Progenitor cell of endocrine pancreas (in vitro differentiated cells): ENCODE results near the gene MCMBP. TPM values are rescaled to one million over a fixed set of nuclear protein-coding genes. Genes with fewer than 3 reads are reported as not detected.

Experiments
- DNase-seq: peaks from one replicate; pipeline ENCODE4 v3.0.0; 2021; ENCODE audit warnings: low spot score; ENCODE audit not compliant: unreplicated experiment
- H3K27ac Mint-ChIP-seq: 2 replicates; pipeline ENCODE4 v1.8.0; 2021; ENCODE audit warnings: mild to moderate bottlenecking, moderate library complexity, mixed read lengths
- H3K27me3 Mint-ChIP-seq: 2 replicates; pipeline ENCODE4 v1.8.0; 2021; ENCODE audit warnings: mixed read lengths
- H3K36me3 Mint-ChIP-seq: 2 replicates; pipeline ENCODE4 v1.8.0; 2022; ENCODE audit warnings: mixed read lengths; ENCODE audit not compliant: insufficient read depth
- H3K4me1 Mint-ChIP-seq: 2 replicates; pipeline ENCODE4 v1.8.0; 2021; ENCODE audit warnings: low read depth, mixed read lengths
- H3K4me3 Mint-ChIP-seq: 2 replicates; pipeline ENCODE4 v1.8.0; 2021; ENCODE audit warnings: low read depth, mild to moderate bottlenecking, moderate library complexity, mixed read lengths
- H3K9me3 Mint-ChIP-seq: 2 replicates; pipeline ENCODE4 v1.8.0; 2021; ENCODE audit warnings: low read depth, mixed read lengths
- long read RNA-seq: library from polyadenylated mRNA; unstranded; transcript quantifications from one replicate; pipeline ENCODE4 v2.0.0, GENCODE V29; 2020
- total RNA-seq: library from RNA; stranded (reverse); gene quantifications from 2 replicates; pipeline ENCODE4 v1.2.1, GENCODE V29; 2021
- TF ChIP-seq, protein P1 (sequence below): fragments of 200-600 bp; sonication (generic); IDR thresholded peaks from one replicate; pipeline ENCODE4 v1.5.0; 2021; ENCODE audit warnings: antibody characterized with exemption, mild to moderate bottlenecking; ENCODE audit not compliant: unreplicated experiment

The MCMBP gene, protein sequence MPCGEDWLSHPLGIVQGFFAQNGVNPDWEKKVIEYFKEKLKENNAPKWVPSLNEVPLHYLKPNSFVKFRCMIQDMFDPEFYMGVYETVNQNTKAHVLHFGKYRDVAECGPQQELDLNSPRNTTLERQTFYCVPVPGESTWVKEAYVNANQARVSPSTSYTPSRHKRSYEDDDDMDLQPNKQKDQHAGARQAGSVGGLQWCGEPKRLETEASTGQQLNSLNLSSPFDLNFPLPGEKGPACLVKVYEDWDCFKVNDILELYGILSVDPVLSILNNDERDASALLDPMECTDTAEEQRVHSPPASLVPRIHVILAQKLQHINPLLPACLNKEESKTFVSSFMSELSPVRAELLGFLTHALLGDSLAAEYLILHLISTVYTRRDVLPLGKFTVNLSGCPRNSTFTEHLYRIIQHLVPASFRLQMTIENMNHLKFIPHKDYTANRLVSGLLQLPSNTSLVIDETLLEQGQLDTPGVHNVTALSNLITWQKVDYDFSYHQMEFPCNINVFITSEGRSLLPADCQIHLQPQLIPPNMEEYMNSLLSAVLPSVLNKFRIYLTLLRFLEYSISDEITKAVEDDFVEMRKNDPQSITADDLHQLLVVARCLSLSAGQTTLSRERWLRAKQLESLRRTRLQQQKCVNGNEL
- total RNA-seq: 44.9 and 47.0 TPM in 2 replicates
- long read RNA-seq, full-length matches to known transcripts: 3 of 35 reads
- long read RNA-seq, partial matches to known transcripts: 28 of 35 reads
- long read RNA-seq, other reads (novel, unspliced or antisense): 4 of 35 reads

DNA sequence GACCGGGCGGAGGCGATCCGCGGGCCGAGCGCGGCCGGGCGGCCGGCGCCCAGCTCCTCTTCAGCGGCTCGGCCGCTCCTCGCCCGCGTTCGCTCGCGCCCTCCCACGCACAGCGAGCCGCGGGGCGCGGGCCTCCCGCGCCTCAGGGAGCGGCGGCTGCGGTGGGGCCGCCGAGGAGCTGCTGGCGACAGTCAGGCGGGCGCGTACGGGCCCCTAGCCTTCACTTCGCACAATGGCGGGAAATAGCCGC lies at the start of gene MCMBP:
Gene MCMBP, minus strand, starts transcription at position 234 of the 250 bp plus-strand sequence. CDS start 259 bp downstream, outside the sequence.
- no peaks in the 10 kb centered on the region for H3K9me3 Mint-ChIP-seq
- peak; percentile 20 for DNase-seq
- H3K27ac Mint-ChIP-seq: peak within 1 kb of the TSS; percentile 92
- no peaks in the 10 kb centered on the region for H3K27me3 Mint-ChIP-seq
- H3K36me3 Mint-ChIP-seq: no peaks in the 10 kb centered on the region
- H3K4me1 Mint-ChIP-seq: peaks cover 19% of the 10 kb centered on the region
- TF ChIP-seq, protein P1, sequence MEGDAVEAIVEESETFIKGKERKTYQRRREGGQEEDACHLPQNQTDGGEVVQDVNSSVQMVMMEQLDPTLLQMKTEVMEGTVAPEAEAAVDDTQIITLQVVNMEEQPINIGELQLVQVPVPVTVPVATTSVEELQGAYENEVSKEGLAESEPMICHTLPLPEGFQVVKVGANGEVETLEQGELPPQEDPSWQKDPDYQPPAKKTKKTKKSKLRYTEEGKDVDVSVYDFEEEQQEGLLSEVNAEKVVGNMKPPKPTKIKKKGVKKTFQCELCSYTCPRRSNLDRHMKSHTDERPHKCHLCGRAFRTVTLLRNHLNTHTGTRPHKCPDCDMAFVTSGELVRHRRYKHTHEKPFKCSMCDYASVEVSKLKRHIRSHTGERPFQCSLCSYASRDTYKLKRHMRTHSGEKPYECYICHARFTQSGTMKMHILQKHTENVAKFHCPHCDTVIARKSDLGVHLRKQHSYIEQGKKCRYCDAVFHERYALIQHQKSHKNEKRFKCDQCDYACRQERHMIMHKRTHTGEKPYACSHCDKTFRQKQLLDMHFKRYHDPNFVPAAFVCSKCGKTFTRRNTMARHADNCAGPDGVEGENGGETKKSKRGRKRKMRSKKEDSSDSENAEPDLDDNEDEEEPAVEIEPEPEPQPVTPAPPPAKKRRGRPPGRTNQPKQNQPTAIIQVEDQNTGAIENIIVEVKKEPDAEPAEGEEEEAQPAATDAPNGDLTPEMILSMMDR: no peak
- H3K4me3 Mint-ChIP-seq: peak within 1 kb of the TSS; percentile 92

DNA sequence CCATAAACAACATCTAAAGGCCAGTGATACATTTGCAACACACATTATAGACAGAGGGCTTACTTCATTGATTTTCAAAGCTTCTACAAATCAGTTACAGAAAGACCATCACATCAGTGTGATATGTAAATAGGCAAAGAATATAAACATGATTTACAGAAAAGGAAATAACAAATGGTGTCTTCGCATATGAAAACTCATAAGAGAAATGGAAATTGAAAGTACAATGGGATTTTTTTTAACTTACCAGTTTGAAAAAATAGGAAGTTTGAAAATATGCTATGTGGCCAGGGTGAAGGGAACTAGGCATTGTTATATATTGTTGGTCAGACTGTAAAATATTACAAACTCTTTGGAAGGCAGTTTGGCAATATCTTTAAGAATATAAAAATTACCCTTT lies 47.2 kb upstream of the MCMBP start:
- TF ChIP-seq, protein P1: no peak
- Mint-ChIP-seq H3K4me1 (no peaks in the 10 kb centered on the region), H3K36me3 (peaks cover 22% of the 10 kb centered on the region), H3K4me3 (no peak overlapping the region), H3K9me3 (no peaks in the 10 kb centered on the region), H3K27me3 (no peaks in the 10 kb centered on the region), H3K27ac (no peak overlapping the region)
- DNase-seq: no peak

DNA sequence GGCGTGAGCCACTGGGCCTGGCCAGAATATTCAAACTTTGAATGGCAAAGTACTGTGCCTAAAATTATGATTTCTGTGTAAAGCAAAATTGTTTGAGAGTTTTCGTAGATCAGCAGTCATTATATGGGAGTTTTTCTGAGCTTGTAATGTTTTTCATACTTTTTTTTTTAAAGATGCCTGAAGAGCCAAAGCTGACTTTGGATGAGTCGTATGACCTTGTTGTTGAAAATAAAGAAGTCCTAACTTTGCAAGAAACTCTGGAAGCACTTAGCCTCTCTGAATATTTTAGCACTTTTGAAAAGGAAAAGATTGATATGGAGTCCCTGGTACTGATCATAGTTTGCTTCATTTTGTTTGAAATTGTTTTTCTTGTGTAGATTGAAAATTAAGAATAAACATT lies 46.6 kb upstream of the MCMBP start:
- TF ChIP-seq, protein P1: no peak
- Mint-ChIP-seq H3K9me3 (no peaks in the 10 kb centered on the region), H3K27me3 (no peaks in the 10 kb centered on the region), H3K36me3 (peaks cover 23% of the 10 kb centered on the region), H3K4me1 (no peaks in the 10 kb centered on the region), H3K4me3 (no peak overlapping the region), H3K27ac (no peak overlapping the region)
- DNase-seq: no peak

DNA sequence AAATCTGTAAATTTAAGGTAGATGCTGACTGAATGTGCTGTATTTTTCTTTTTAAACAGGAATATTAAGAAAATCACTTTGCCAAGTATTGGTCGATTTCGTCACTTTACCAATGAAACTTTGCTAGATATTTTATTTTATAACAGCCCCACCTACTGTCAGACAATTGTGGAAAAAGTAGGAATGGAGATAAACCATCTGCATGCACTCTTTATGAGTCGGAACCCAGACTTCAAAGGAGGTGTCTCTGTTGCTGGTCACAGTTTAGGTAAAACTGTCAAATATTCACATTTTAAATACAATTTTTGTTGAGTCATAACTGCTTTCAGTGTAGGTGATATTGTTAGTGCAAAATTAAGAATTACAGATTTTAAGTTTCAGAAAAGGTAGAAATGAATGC lies 45.1 kb upstream of the MCMBP start:
- Mint-ChIP-seq H3K4me3 (no peak overlapping the region), H3K27ac (no peak overlapping the region), H3K4me1 (no peaks in the 10 kb centered on the region), H3K27me3 (no peaks in the 10 kb centered on the region), H3K9me3 (no peaks in the 10 kb centered on the region), H3K36me3 (peaks cover 28% of the 10 kb centered on the region)
- TF ChIP-seq, protein P1: no peak
- DNase-seq: no peak

DNA sequence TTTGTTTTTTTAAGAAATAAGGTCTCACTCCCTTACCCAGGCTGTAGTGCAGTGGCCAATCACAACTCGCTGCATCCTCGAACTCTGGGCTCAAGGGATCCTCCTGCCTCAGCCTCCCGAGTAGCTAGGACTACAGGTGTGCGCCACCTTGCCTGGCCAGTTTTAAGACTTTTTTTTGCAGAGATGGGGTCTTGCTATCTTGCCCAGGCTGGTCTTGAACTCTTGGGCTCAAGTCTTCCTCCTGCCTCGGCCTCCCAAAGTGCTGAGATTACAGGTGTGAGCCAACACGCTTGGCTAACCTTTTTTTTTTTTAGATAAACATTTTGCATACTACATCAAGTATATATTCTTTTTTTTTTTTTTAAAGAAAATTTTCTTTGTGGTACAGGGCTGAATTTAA lies 38.0 kb upstream of the MCMBP start:
- H3K4me1 Mint-ChIP-seq: no peaks in the 10 kb centered on the region
- H3K27me3 Mint-ChIP-seq: no peaks in the 10 kb centered on the region
- H3K4me3 Mint-ChIP-seq: no peak overlapping the region
- no peak for DNase-seq
- H3K27ac Mint-ChIP-seq: no peak overlapping the region
- H3K36me3 Mint-ChIP-seq: peaks cover 16% of the 10 kb centered on the region
- no peaks in the 10 kb centered on the region for H3K9me3 Mint-ChIP-seq
- TF ChIP-seq, protein P1: no peak
